Astrocyte of the spinal cord (primary cell): ENCODE measurements around the gene RPTOR.

Experiments
- DNase-seq: peaks from one replicate; pipeline ENCODE4 v3.0.0; 2011; ENCODE audit warnings: low read depth, low spot score
- H3K4me3 ChIP-seq: 2 replicates; pipeline ENCODE4 v1.5.1; 2011; ENCODE audit warnings: low read depth, mild to moderate bottlenecking, low read length, moderate library complexity
- in situ Hi-C: cut with HindIII; loops from 2 replicates; pipeline ENCODE4 v1.10.0; 2017; ENCODE audit warnings: low sequenced_read_pairs
- TF ChIP-seq, protein P1 (sequence below): IDR thresholded peaks from 2 replicates; pipeline ENCODE4 v1.5.1; 2012; ENCODE audit warnings: low read depth, mild to moderate bottlenecking, low read length, inconsistent platforms

RPTOR gene

DNA sequence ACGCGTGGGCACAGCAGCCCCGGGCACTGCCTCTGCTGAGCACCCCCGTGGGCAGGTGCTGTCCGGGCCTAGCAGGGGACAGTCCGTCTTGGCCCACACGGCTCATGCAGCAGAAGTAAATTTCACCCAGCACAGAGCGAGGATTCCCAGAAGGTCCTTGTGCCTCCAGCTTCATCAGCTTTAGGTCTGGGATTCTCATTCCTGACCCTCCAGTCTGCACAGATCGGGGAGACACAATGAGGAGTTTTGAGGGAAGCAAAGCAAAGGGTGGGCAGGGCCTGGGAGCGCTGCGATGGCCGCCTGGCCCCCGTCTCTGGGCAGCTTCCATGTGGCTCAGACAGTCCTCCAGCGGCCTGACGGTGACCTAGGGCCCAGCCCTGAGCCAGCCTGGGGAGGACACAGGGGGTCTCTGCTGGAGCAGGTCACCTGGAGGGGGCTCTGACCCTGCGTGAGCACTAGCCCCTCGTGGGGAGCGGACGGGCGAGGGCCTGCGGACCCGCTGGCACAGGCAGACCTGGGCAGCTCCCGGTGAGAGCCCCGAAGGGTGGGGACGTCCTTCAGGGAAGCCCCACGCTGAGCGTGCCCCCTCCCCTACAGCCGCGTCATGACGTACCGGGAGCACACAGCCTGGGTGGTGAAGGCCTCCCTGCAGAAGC is 416.3 kb downstream of the RPTOR start:
- DNase-seq: no peak
- no peak overlapping the region for H3K4me3 ChIP-seq
- TF ChIP-seq, protein P1, sequence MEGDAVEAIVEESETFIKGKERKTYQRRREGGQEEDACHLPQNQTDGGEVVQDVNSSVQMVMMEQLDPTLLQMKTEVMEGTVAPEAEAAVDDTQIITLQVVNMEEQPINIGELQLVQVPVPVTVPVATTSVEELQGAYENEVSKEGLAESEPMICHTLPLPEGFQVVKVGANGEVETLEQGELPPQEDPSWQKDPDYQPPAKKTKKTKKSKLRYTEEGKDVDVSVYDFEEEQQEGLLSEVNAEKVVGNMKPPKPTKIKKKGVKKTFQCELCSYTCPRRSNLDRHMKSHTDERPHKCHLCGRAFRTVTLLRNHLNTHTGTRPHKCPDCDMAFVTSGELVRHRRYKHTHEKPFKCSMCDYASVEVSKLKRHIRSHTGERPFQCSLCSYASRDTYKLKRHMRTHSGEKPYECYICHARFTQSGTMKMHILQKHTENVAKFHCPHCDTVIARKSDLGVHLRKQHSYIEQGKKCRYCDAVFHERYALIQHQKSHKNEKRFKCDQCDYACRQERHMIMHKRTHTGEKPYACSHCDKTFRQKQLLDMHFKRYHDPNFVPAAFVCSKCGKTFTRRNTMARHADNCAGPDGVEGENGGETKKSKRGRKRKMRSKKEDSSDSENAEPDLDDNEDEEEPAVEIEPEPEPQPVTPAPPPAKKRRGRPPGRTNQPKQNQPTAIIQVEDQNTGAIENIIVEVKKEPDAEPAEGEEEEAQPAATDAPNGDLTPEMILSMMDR: no peak
- in situ Hi-C loops: no loop called here

DNA sequence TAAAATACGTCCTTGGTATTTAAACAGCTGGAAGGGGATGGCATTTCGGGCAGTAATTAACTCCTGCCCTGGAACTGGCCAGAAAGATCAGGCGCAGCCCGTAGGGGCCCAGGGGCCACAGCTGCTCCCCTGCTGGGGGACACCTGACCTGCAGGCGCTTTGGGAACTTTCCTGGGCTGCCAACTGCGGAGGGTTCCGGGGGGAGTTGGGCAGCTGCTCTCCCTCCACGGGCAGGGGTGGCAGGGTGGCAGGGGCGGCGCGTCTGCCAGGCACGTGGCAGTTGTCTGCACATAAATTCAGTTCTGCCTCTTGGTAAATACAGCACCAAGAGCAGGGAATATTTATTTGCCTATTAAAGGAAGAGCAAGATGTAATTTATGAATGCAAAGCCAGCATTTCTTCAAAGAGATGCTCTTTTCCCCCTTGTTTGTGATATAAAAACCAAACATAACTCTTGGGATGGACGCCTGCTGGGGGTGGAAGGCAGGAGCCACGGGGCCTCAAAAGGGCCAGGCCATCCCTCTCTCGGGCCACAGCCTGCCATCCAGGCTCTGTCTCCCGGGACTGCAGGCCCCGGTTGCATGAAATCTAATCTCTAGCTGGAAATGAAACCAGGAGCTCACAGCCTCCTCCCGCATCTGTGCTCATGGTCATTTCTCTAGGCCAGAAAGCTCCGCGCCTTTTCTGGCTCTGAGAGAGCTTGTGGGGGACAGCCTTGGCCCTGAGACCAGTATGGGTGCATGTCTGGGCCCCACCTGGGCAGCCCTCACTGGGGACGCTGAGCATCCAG is 417.1 kb downstream of the RPTOR start:
- no peak overlapping the region for H3K4me3 ChIP-seq
- DNase-seq: no peak
- TF ChIP-seq, protein P1: no peak
- in situ Hi-C loops: no loop called here

DNA sequence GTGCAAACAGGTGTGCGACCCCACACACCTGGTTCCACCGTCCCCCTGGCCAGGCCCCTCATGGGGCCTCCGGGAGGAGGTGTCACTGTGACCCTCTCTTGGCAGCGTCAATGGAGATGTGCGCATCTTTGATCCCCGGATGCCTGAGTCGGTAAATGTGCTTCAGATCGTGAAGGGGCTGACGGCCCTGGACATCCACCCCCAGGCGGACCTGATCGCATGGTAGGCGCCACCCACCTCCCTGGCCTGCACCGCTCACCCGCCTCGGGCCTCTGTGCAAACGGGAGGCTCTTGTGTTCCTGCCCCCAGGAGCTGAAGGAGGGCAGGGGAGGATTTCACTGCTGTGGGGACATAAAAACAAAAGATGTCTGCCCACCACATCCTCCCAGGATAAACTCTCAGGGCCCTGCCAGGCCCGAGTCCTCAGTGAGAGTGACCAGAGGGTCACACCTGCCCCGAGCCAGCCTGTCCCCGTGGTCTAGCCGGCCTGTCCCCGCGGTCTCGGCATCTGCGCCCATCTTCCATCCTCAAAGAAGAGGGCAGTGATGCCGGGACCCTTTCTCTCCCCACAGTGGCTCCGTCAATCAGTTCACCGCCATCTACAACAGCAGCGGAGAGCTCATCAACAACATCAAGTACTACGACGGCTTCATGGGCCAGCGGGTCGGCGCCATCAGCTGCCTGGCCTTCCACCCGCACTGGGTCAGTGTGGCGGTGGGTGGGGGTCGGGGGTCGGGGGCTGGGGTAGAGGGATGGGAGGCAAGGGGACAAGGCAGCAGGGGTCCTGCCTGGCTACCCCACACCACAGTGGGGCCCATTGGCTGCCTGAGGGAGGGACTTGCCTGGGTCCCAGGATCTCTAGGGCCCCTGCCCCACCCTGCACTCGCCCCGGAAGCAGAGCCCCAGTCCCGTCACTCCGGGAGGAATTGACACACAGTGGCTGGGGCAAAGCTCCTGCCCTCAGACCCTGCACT is 418.0 kb downstream of the RPTOR start:
- no peak overlapping the region for H3K4me3 ChIP-seq
- no peak for DNase-seq

DNA sequence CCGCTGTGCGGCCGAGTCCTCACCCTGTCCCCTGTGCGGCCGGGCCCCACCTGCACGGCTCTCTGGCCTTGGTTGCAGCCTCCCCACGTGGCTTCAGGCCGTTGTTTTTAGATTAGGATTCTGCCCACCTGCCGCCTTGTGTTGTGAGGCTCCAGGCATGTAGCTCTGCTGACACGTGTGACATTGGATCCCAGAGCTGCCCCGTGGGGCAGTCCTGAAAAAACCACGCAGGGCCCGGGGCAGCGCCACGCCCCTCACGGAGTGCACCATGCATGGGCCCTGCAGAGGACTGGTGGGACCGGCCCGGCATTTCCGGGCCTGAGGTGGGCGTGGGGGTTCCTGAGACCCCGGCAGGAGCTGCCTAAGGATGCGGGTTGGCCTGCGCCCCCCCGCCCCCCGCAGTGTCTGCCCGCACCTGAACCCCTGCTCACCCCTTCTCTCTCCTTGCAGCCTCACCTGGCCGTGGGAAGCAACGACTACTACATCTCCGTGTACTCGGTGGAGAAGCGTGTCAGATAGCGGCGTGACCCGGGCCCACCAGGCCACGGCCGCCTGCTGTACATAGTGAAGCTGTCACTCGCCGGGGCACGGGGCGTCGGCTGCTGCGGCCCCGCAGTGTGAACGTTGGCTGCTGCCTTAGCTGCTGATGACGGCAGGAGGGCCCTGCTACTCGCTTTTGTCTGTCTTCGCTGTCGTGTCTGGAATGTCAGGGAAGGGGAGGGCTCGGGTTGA is 419.3 kb downstream of the RPTOR start:
- TF ChIP-seq, protein P1: no peak
- DNase-seq: no peak
- in situ Hi-C loops: no loop called here
- no peak overlapping the region for H3K4me3 ChIP-seq

More for the DNA sequence above, 418.0 kb downstream of the RPTOR start:
- in situ Hi-C loops: no loop called here
- TF ChIP-seq, protein P1: no peak

DNA sequence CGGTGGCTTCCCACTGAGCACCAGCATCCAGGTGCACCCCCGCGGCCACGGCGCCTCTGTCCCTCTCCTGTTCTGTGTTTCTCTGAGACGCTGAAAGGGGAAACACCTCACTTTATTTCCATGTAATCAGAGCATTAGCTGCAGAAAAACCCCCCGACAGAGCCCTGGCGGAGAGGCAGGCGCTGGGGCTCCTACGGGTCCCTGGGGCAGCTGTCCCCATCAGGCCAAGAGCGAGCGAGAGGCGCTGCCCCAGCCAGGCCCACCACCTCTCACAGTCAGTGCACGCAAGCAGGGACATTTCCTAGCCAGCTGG is 419.9 kb downstream of the RPTOR start:
- TF ChIP-seq, protein P1: no peak
- in situ Hi-C loops: no loop called here

More for the DNA sequence above, 419.9 kb downstream of the RPTOR start:
- H3K4me3 ChIP-seq: no peak overlapping the region
- no peak for DNase-seq
